GM12878 (cell line): Measurements from ENCODE around the gene RAD51B. TPM values are rescaled to one million over a fixed set of nuclear protein-coding genes. Genes with fewer than 3 reads are reported as not detected.

Experiments
- ATAC-seq: fragments of 200-7000 bp; cut with Tn5 transposase; 3 replicates; pipeline ENCODE4 v1.9.1; 2020; ENCODE audit warnings: mild to moderate bottlenecking, moderate library complexity
- BruUV-seq: library from RNA; stranded (reverse); fragments of 400-500 nt; replicated peaks from 2 replicates; lab custom pipeline; 2021; lab: Mats Ljungman, UMichigan
- CTCF ChIA-PET: fragments of 300-600 bp; sonication (Branson Sonifier 250); formaldehyde crosslinking; extraction: SDS; loops from one replicate; lab custom pipeline; 2021; ENCODE audit warnings: inconsistent platforms; lab: Yijun Ruan, JAX
- POLR2A ChIA-PET: fragments of 350-600 bp; formaldehyde crosslinking; extraction: SDS; loops from one replicate; lab custom pipeline; 2021; ENCODE audit warnings: inconsistent platforms; lab: Charles Lee
- RAD21 ChIA-PET: fragments of 300-600 bp; sonication (Branson Sonifier 250); formaldehyde crosslinking; loops from one replicate; lab custom pipeline; 2023; ENCODE audit warnings: antibody characterized with exemption; ENCODE audit not compliant: unreplicated experiment; lab: Charles Lee
- SMC1A ChIA-PET: fragments of 300-600 bp; sonication (Branson Sonifier 250); formaldehyde crosslinking; loops from one replicate; lab custom pipeline; 2023; ENCODE audit not compliant: unreplicated experiment, uncharacterized antibody; lab: Charles Lee
- DNase-seq: peaks from one replicate; pipeline ENCODE4 v3.0.0-alpha.2; 2011; ENCODE audit warnings: low read depth, low spot score
- FAIRE-seq: peaks from 3 replicates; lab custom pipeline; 2011; peaks lifted over from hg19 to GRCh38; lab: Jason Lieb, UNC
- H2AFZ ChIP-seq: 2 replicates; pipeline ENCODE4 v1.6.0; 2011; ENCODE audit warnings: low read depth, low read length, control low read depth; ENCODE audit not compliant: control insufficient read depth
- H3K27ac ChIP-seq: 2 replicates; pipeline ENCODE4 v1.5.1; 2011; ENCODE audit warnings: control low read depth; ENCODE audit not compliant: control insufficient read depth, insufficient read depth
- H3K27me3 ChIP-seq, 2 experiments: replicated peaks in 1 of 2; 2 replicates each; pipeline versions ENCODE4 v1.6.0 to v1.6.1; 2011; ENCODE audit warnings: low read length in 1 of 2; ENCODE audit not compliant: control insufficient read depth in 2 of 2, insufficient read depth in 2 of 2
- H3K36me3 ChIP-seq, 2 experiments: 2 replicates each; pipeline ENCODE4 v1.5.1; 2011; ENCODE audit warnings: low read length in 1 of 2; ENCODE audit not compliant: control insufficient read depth in 2 of 2, insufficient read depth in 2 of 2
- H3K4me1 ChIP-seq: 2 replicates; pipeline ENCODE4 v1.6.1; 2011; ENCODE audit warnings: mild to moderate bottlenecking, low read length, moderate library complexity, mixed read lengths; ENCODE audit not compliant: control insufficient read depth, insufficient read depth
- H3K4me2 ChIP-seq: 2 replicates; pipeline ENCODE4 v1.6.0; 2011; ENCODE audit warnings: control low read depth; ENCODE audit not compliant: control insufficient read depth, insufficient read depth
- H3K4me3 ChIP-seq: fragments of 200-600 bp; sonication (generic); 2 replicates; pipeline ENCODE4 v1.5.1; 2016
- H3K79me2 ChIP-seq: 2 replicates; pipeline ENCODE4 v1.6.0; 2011; ENCODE audit warnings: low read length; ENCODE audit not compliant: control insufficient read depth, insufficient read depth
- H3K9ac ChIP-seq: 2 replicates; pipeline ENCODE4 v1.8.0; 2011; ENCODE audit warnings: low read length, control low read depth, mixed read lengths; ENCODE audit not compliant: control insufficient read depth, insufficient read depth
- H3K9me3 ChIP-seq: replicated peaks from 3 replicates; pipeline ENCODE4 v1.5.1; 2011; ENCODE audit warnings: mild to moderate bottlenecking, low read length; ENCODE audit not compliant: control insufficient read depth, insufficient read depth
- H4K20me1 ChIP-seq: 2 replicates; pipeline ENCODE4 v1.6.0; 2011; ENCODE audit not compliant: control insufficient read depth, insufficient read depth
- BHLHE40 ChIP-seq, 2 experiments: fragments of 450-650 bp in 1 of 2; IDR thresholded peaks; 2 replicates each; pipeline ENCODE4 v1.6.1; 2011 to 2017; ENCODE audit warnings: low read depth in 2 of 2, borderline replicate concordance in 1 of 2, improper control_type of control experiment in 1 of 2, low read length in 1 of 2, mild to moderate bottlenecking in 1 of 2
- IKZF2 ChIP-seq, 2 experiments: fragments of 450-650 bp; IDR thresholded peaks; 2 replicates each; pipeline ENCODE4 v1.6.1; 2017; ENCODE audit warnings: mild to moderate bottlenecking in 2 of 2, moderate library complexity in 2 of 2
- MYC ChIP-seq: IDR thresholded peaks from 2 replicates; pipeline ENCODE4 v1.6.1; 2011; ENCODE audit warnings: mild to moderate bottlenecking, low read length, moderate library complexity, inconsistent platforms; ENCODE audit not compliant: insufficient read depth, insufficient replicate concordance, insufficient read length, severe bottlenecking
- PML ChIP-seq: IDR thresholded peaks from 2 replicates; pipeline ENCODE4 v1.6.1; 2012; ENCODE audit warnings: low read length, inconsistent platforms
- POLR2A ChIP-seq: IDR thresholded peaks from 2 replicates; pipeline ENCODE4 v1.6.1; 2011; ENCODE audit warnings: low read depth, mild to moderate bottlenecking, low read length
- SPI1 ChIP-seq: IDR thresholded peaks from 2 replicates; pipeline ENCODE4 v1.6.1; 2011; ENCODE audit warnings: low read depth, mild to moderate bottlenecking, low read length, moderate library complexity, borderline replicate concordance; ENCODE audit not compliant: insufficient read depth
- SRF ChIP-seq, 2 experiments: IDR thresholded peaks; 2 replicates each; pipeline ENCODE4 v1.6.1; 2011; ENCODE audit warnings: low read depth in 2 of 2, low read length in 2 of 2, mild to moderate bottlenecking in 1 of 2, moderate library complexity in 1 of 2
- SUZ12 ChIP-seq: fragments of 200-600 bp; sonication (generic); IDR thresholded peaks from one replicate; pipeline ENCODE4 v1.6.1; 2018; ENCODE audit warnings: antibody characterized with exemption, mild to moderate bottlenecking; ENCODE audit not compliant: unreplicated experiment
- ZBED1 ChIP-seq: IDR thresholded peaks from 2 replicates; pipeline ENCODE4 v1.6.1; 2016; ENCODE audit warnings: borderline replicate concordance
- ZNF274 ChIP-seq: IDR thresholded peaks from one replicate; pipeline ENCODE4 v1.8.0; 2011; ENCODE audit not compliant: insufficient read length, insufficient read depth
- WGBS: methylation state at CpG from one replicate; pipeline ENCODE4 v1.1.6; 2016; ENCODE audit warnings: low lambda C conversion rate; ENCODE audit not compliant: insufficient replicate concordance, insufficient coverage; ENCODE audit errors: missing lambda C conversion rate; 5-methylcytosine and 5-hydroxymethylcytosine counted together
- in situ Hi-C: fragments of 300-500 bp; cut with MboI; formaldehyde crosslinking; loops from 9 replicates; pipeline ENCODE4 v1.14.3; 2018; ENCODE audit warnings: mixed read lengths
- intact Hi-C: fragments of 100-400 bp; cut with micrococcal nuclease; formaldehyde crosslinking; loops from one replicate; pipeline ENCODE4 v1.14.2; 2022; ENCODE audit not compliant: unreplicated experiment
- polyA plus RNA-seq, 11 experiments: library from polyadenylated mRNA; depleted of rRNA in 4 of 11; unstranded in 6 of 11; stranded (reverse) in 5 of 11; fragments of >200 nt; fragmentation: Nextera tagmentation in 4 of 11; fragmentation: Illumina TruSeq in 1 of 11; extraction: Ambion mirVana in 4 of 11; extraction: Trizol in 1 of 11; gene quantifications; 1 replicate in 1 of 11; 2 replicates in 10 of 11; pipeline versions ENCODE4 v1.2.1 to v1.2.3, GENCODE V29; 2011 to 2016; ENCODE audit warnings: inconsistent platforms in 2 of 11, missing spikeins in 2 of 11, low read depth in 1 of 11
- total RNA-seq, 4 experiments: library from RNA; depleted of rRNA in 3 of 4; stranded (reverse); fragments of >200 nt in 3 of 4; fragmentation: Illumina TruSeq in 1 of 4; extraction: Trizol in 1 of 4; gene quantifications; 2 replicates each; pipeline versions ENCODE4 v1.2.1 to v1.2.3, GENCODE V29; 2013 to 2021
- TF ChIP-seq, protein P1 (sequence below): fragments of 450-650 bp; IDR thresholded peaks from 2 replicates; pipeline ENCODE4 v1.6.1; 2016; ENCODE audit warnings: mild to moderate bottlenecking

Gene RAD51B
- total and polyA plus RNA-seq, 10 of the 15 experiments (the other 5 are each of a cell fraction or from before 2014, with no cell fraction given): 9.8 to 26.8 (median 21.3) TPM

DNA sequence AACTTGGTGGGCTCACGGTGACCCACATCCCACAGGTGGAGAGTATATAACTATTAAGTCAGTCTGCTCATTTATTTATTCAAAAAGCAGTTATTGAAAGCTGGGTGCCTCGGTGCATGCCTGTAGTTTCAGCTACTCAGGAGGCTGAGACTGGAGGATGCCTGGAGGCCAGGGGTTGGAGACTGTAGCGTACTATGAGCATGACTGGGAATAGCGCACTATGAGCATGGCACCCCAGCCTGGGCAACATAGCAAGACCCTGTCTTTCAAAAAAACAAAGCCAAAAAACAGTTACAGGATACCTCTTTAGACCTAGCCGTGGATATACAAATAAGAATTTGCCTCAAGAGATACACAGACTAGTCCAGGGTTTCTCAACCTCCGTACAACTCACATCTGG lies 833.5 kb downstream of the RAD51B start (continued):
- TF ChIP-seq IKZF2 (IDR thresholded peaks at IDR 0.05) (no peak), PML (no peak), POLR2A (no peak), SRF (IDR thresholded peaks at IDR 0.05; ENCODE audit: low read depth in 2 of 2, low read length in 2 of 2) (no peak)

DNA sequence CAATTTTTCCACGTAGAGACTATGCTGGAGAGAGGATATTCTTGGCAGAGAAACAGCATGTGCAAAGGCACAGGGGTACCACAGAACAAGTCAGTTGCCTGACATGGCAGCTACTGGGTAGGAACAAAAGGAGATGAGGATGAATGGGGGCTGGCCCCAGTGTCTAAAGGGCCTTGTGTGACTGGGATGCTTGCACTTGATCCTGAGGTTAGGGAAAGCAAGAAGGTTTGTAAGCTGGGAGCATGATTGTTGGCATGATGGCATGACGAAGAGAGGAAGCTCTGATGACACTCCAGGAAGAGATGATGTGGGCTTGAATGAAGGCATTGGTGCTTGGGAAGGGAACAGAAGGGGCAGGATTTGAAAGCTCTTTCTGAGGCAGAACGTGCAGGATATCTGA lies 834.2 kb downstream of the RAD51B start:
- ChIA-PET POLR2A (interaction anchor here (1.0 kb wide), 1 partner anchor 9 kb away, joined by 4 read pairs; no protein-coding TSS in a partner anchor), RAD21 (interaction anchor here (0.8 kb wide), 1 partner anchor 140 kb away, joined by 3 read pairs; no protein-coding TSS in a partner anchor), SMC1A (interaction anchor here (0.7 to 2.8 kb wide), 5 partner anchors 10 to 711 kb away, joined by 3 to 10 read pairs (median 4); no protein-coding TSS in a partner anchor), CTCF (interaction anchor here (0.6 to 2.6 kb wide), 2 partner anchors 10 to 685 kb away, joined by 4 to 8 read pairs; no protein-coding TSS in a partner anchor)
- H3K4me2 ChIP-seq: no peak overlapping the region
- H3K27ac ChIP-seq: no peak overlapping the region
- H3K9me3 ChIP-seq: no peaks in the 10 kb centered on the region
- 62% methylated on average over 3 of the region's 3 CpGs for WGBS
- no peak overlapping the region for H3K9ac ChIP-seq
- no peak for TF ChIP-seq SPI1
- no peak for TF ChIP-seq ZNF274
- TF ChIP-seq, protein P1, sequence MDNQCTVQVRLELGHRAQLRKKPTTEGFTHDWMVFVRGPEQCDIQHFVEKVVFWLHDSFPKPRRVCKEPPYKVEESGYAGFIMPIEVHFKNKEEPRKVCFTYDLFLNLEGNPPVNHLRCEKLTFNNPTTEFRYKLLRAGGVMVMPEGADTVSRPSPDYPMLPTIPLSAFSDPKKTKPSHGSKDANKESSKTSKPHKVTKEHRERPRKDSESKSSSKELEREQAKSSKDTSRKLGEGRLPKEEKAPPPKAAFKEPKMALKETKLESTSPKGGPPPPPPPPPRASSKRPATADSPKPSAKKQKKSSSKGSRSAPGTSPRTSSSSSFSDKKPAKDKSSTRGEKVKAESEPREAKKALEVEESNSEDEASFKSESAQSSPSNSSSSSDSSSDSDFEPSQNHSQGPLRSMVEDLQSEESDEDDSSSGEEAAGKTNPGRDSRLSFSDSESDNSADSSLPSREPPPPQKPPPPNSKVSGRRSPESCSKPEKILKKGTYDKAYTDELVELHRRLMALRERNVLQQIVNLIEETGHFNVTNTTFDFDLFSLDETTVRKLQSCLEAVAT: no peak
- TF ChIP-seq SUZ12: no peak
- TF ChIP-seq MYC: no peak
- TF ChIP-seq ZBED1: no peak
- no peak for TF ChIP-seq BHLHE40 (IDR thresholded peaks at IDR 0.05; ENCODE audit: borderline replicate concordance in 1 of 2, low read depth in 2 of 2, low read length in 1 of 2)
- no TSS peak for BruUV-seq
- no peaks in the 10 kb centered on the region for H3K79me2 ChIP-seq
- FAIRE-seq (no peak), DNase-seq (no peak), ATAC-seq (no peak)
- no peaks in the 10 kb centered on the region for H3K4me1 ChIP-seq
- H3K36me3 ChIP-seq: no peaks in the 10 kb centered on the region
- intact Hi-C loops: no loop called here
- H3K4me3 ChIP-seq: no peak overlapping the region
- in situ Hi-C loops: no loop called here
- no peaks in the 10 kb centered on the region for H4K20me1 ChIP-seq
- H2AFZ ChIP-seq: no peak overlapping the region
- H3K27me3 ChIP-seq: no peaks in the 10 kb centered on the region
